Fibroblast of upper back skin (primary cell): Measurements from ENCODE around the gene DDC.

Source experiments
- DNase-seq: peaks from one replicate; pipeline ENCODE4 v3.0.0-alpha.2; 2013

Gene DDC

GRCh38 chr7:50409856-50410745, 155.1 kb downstream of the DDC start:
- no peak for DNase-seq
